GM12878 (cell line): Measurements from ENCODE around the gene SFXN1. TPM values are rescaled to one million over a fixed set of nuclear protein-coding genes. Genes with fewer than 3 reads are reported as not detected.

Experiments used
- ATAC-seq: fragments of 200-7000 bp; cut with Tn5 transposase; 3 replicates; pipeline ENCODE4 v1.9.1; 2020; ENCODE audit warnings: mild to moderate bottlenecking, moderate library complexity
- BruUV-seq: library from RNA; stranded (reverse); fragments of 400-500 nt; replicated peaks from 2 replicates; lab custom pipeline; 2021; lab: Mats Ljungman, UMichigan
- CTCF ChIA-PET: fragments of 300-600 bp; sonication (Branson Sonifier 250); formaldehyde crosslinking; extraction: SDS; loops from one replicate; lab custom pipeline; 2021; ENCODE audit warnings: inconsistent platforms; lab: Yijun Ruan, JAX
- POLR2A ChIA-PET: fragments of 350-600 bp; formaldehyde crosslinking; extraction: SDS; loops from one replicate; lab custom pipeline; 2021; ENCODE audit warnings: inconsistent platforms; lab: Charles Lee
- RAD21 ChIA-PET: fragments of 300-600 bp; sonication (Branson Sonifier 250); formaldehyde crosslinking; loops from one replicate; lab custom pipeline; 2023; ENCODE audit warnings: antibody characterized with exemption; ENCODE audit not compliant: unreplicated experiment; lab: Charles Lee
- SMC1A ChIA-PET: fragments of 300-600 bp; sonication (Branson Sonifier 250); formaldehyde crosslinking; loops from one replicate; lab custom pipeline; 2023; ENCODE audit not compliant: unreplicated experiment, uncharacterized antibody; lab: Charles Lee
- DNase-seq: peaks from one replicate; pipeline ENCODE4 v3.0.0-alpha.2; 2011; ENCODE audit warnings: low read depth, low spot score
- FAIRE-seq: peaks from 3 replicates; lab custom pipeline; 2011; peaks lifted over from hg19 to GRCh38; lab: Jason Lieb, UNC
- H2AFZ ChIP-seq: 2 replicates; pipeline ENCODE4 v1.6.0; 2011; ENCODE audit warnings: low read depth, low read length, control low read depth; ENCODE audit not compliant: control insufficient read depth
- H3K27ac ChIP-seq: 2 replicates; pipeline ENCODE4 v1.5.1; 2011; ENCODE audit warnings: control low read depth; ENCODE audit not compliant: control insufficient read depth, insufficient read depth
- H3K27me3 ChIP-seq, 2 experiments: replicated peaks in 1 of 2; 2 replicates each; pipeline versions ENCODE4 v1.6.0 to v1.6.1; 2011; ENCODE audit warnings: low read length in 1 of 2; ENCODE audit not compliant: control insufficient read depth in 2 of 2, insufficient read depth in 2 of 2
- H3K36me3 ChIP-seq, 2 experiments: 2 replicates each; pipeline ENCODE4 v1.5.1; 2011; ENCODE audit warnings: low read length in 1 of 2; ENCODE audit not compliant: control insufficient read depth in 2 of 2, insufficient read depth in 2 of 2
- H3K4me1 ChIP-seq: 2 replicates; pipeline ENCODE4 v1.6.1; 2011; ENCODE audit warnings: mild to moderate bottlenecking, low read length, moderate library complexity, mixed read lengths; ENCODE audit not compliant: control insufficient read depth, insufficient read depth
- H3K4me2 ChIP-seq: 2 replicates; pipeline ENCODE4 v1.6.0; 2011; ENCODE audit warnings: control low read depth; ENCODE audit not compliant: control insufficient read depth, insufficient read depth
- H3K4me3 ChIP-seq: fragments of 200-600 bp; sonication (generic); 2 replicates; pipeline ENCODE4 v1.5.1; 2016
- H3K79me2 ChIP-seq: 2 replicates; pipeline ENCODE4 v1.6.0; 2011; ENCODE audit warnings: low read length; ENCODE audit not compliant: control insufficient read depth, insufficient read depth
- H3K9ac ChIP-seq: 2 replicates; pipeline ENCODE4 v1.8.0; 2011; ENCODE audit warnings: low read length, control low read depth, mixed read lengths; ENCODE audit not compliant: control insufficient read depth, insufficient read depth
- H3K9me3 ChIP-seq: replicated peaks from 3 replicates; pipeline ENCODE4 v1.5.1; 2011; ENCODE audit warnings: mild to moderate bottlenecking, low read length; ENCODE audit not compliant: control insufficient read depth, insufficient read depth
- H4K20me1 ChIP-seq: 2 replicates; pipeline ENCODE4 v1.6.0; 2011; ENCODE audit not compliant: control insufficient read depth, insufficient read depth
- EED ChIP-seq: sonication (generic); IDR thresholded peaks from 2 replicates; pipeline ENCODE4 v1.6.1; 2016; ENCODE audit warnings: antibody characterized with exemption, low read depth
- POU2F2 ChIP-seq: IDR thresholded peaks from 3 replicates; pipeline ENCODE4 v1.6.1; 2011; ENCODE audit warnings: low read depth, mild to moderate bottlenecking, low read length, borderline replicate concordance
- RAD21 ChIP-seq: IDR thresholded peaks from 2 replicates; pipeline ENCODE4 v1.6.1; 2011; ENCODE audit warnings: mild to moderate bottlenecking, low read depth, low read length, moderate library complexity; ENCODE audit not compliant: insufficient read depth
- RUNX3 ChIP-seq: IDR thresholded peaks from 2 replicates; pipeline ENCODE4 v1.6.1; 2012; ENCODE audit warnings: low read length, inconsistent platforms
- STAT1 ChIP-seq: fragments of 450-650 bp; conservative IDR thresholded peaks from 2 replicates; pipeline ENCODE4 v1.6.1; 2014; ENCODE audit warnings: antibody characterized with exemption, mild to moderate bottlenecking
- ZSCAN29 ChIP-seq: fragments of 450-650 bp; IDR thresholded peaks from 2 replicates; pipeline ENCODE4 v1.6.1; 2017; ENCODE audit warnings: mild to moderate bottlenecking, moderate library complexity
- WGBS: methylation state at CpG from one replicate; pipeline ENCODE4 v1.1.6; 2016; ENCODE audit warnings: low lambda C conversion rate; ENCODE audit not compliant: insufficient replicate concordance, insufficient coverage; ENCODE audit errors: missing lambda C conversion rate; 5-methylcytosine and 5-hydroxymethylcytosine counted together
- in situ Hi-C: fragments of 300-500 bp; cut with MboI; formaldehyde crosslinking; loops from 9 replicates; pipeline ENCODE4 v1.14.3; 2018; ENCODE audit warnings: mixed read lengths
- intact Hi-C: fragments of 100-400 bp; cut with micrococcal nuclease; formaldehyde crosslinking; loops from one replicate; pipeline ENCODE4 v1.14.2; 2022; ENCODE audit not compliant: unreplicated experiment
- polyA plus RNA-seq, 11 experiments: library from polyadenylated mRNA; depleted of rRNA in 4 of 11; unstranded in 6 of 11; stranded (reverse) in 5 of 11; fragments of >200 nt; fragmentation: Nextera tagmentation in 4 of 11; fragmentation: Illumina TruSeq in 1 of 11; extraction: Ambion mirVana in 4 of 11; extraction: Trizol in 1 of 11; gene quantifications; 1 replicate in 1 of 11; 2 replicates in 10 of 11; pipeline versions ENCODE4 v1.2.1 to v1.2.3, GENCODE V29; 2011 to 2016; ENCODE audit warnings: inconsistent platforms in 2 of 11, missing spikeins in 2 of 11, low read depth in 1 of 11
- total RNA-seq, 4 experiments: library from RNA; depleted of rRNA in 3 of 4; stranded (reverse); fragments of >200 nt in 3 of 4; fragmentation: Illumina TruSeq in 1 of 4; extraction: Trizol in 1 of 4; gene quantifications; 2 replicates each; pipeline versions ENCODE4 v1.2.1 to v1.2.3, GENCODE V29; 2013 to 2021
- TF ChIP-seq, protein P1 (sequence below): fragments of 450-650 bp; IDR thresholded peaks from 2 replicates; pipeline ENCODE4 v1.6.1; 2018; ENCODE audit warnings: borderline replicate concordance, mild to moderate bottlenecking; ENCODE audit not compliant: partially characterized antibody
- TF ChIP-seq, protein P2 (sequence below): fragments of 450-650 bp; formaldehyde crosslinking; IDR thresholded peaks from 2 replicates; pipeline ENCODE4 v1.4.0; 2022; ENCODE audit warnings: mild to moderate bottlenecking, moderate library complexity
- TF ChIP-seq, protein P3 (sequence below): IDR thresholded peaks from 2 replicates; pipeline ENCODE4 v1.6.1; 2012; ENCODE audit warnings: low read depth, low read length, improper control_type of control experiment
- TF ChIP-seq, protein P4 (sequence below): fragments of 450-650 bp; conservative IDR thresholded peaks from 2 replicates; pipeline ENCODE4 v1.6.1; 2017; ENCODE audit warnings: mild to moderate bottlenecking, moderate library complexity
- TF ChIP-seq, protein P5 (sequence below): fragments of 450-650 bp; IDR thresholded peaks from 2 replicates; pipeline ENCODE4 v1.6.1; 2017; ENCODE audit warnings: mild to moderate bottlenecking

The SFXN1 gene
- total and polyA plus RNA-seq, 10 of the 15 experiments (the other 5 are each of a cell fraction or from before 2014, with no cell fraction given) = 18.0 to 248 (median 103) TPM

DNA sequence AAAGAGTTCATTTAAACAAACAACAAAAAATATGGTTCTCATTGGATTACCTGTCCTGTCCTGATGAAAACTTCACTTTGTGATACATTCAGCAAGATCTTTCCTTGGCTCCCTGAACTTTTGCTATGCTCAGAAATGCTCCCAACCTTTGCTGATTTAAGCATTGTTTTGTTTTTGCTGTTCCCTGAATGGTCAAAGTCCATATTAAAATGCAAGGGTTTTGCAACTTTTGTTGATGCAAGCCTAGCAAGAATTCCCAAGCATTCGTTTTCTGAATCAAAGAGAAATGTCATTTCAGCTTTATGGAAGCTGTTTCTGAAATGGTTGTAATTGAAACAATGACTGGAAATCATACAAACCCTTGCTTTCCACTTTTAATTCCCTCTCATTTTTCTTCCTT is 3.1 kb upstream of the SFXN1 start (continued):
- TF ChIP-seq, protein P1, sequence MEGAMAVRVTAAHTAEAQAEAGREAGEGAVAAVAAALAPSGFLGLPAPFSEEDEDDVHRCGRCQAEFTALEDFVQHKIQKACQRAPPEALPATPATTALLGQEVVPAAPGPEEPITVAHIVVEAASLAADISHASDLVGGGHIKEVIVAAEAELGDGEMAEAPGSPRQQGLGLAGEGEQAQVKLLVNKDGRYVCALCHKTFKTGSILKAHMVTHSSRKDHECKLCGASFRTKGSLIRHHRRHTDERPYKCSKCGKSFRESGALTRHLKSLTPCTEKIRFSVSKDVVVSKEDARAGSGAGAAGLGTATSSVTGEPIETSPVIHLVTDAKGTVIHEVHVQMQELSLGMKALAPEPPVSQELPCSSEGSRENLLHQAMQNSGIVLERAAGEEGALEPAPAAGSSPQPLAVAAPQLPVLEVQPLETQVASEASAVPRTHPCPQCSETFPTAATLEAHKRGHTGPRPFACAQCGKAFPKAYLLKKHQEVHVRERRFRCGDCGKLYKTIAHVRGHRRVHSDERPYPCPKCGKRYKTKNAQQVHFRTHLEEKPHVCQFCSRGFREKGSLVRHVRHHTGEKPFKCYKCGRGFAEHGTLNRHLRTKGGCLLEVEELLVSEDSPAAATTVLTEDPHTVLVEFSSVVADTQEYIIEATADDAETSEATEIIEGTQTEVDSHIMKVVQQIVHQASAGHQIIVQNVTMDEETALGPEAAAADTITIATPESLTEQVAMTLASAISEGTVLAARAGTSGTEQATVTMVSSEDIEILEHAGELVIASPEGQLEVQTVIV = no peak
- TF ChIP-seq EED = no peak
- TF ChIP-seq, all 136 proteins: peak for 0

DNA sequence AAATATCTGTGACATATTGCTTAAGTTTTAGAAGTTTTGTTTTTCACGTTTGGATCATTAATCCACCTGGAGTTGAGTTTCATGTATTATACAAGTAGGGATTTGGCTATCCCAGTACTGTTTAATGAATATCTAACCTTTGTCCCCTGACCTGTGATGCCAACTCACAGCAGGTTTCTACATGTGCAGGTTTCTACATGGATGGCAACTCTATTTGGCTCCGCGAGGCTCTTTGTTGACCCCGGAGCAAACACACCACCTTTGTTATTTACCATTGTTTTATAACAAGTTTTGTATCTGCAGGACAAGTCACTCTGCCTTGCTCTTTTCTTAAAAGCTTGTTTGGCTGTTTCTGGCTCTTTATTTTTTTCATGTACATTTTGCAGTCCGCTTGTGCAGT is 920 bp upstream of the SFXN1 start:
- H3K9me3 ChIP-seq = no peaks in the 10 kb centered on the region
- intact Hi-C loops (no loop called here), in situ Hi-C loops (no loop called here)
- H3K27me3 ChIP-seq = 0 out of 4 replicates have a peak, but pooled peaks cover 0 to 2% of the 10 kb centered on the region in 2 experiments
- no peaks in the 10 kb centered on the region for H3K36me3 ChIP-seq
- BruUV-seq = no TSS peak
- H3K4me1 ChIP-seq = no peaks in the 10 kb centered on the region
- ChIA-PET POLR2A (no interaction called here), CTCF (interaction anchor here (4.6 kb wide), 1 partner anchor 13 kb away, joined by 24 read pairs; no protein-coding TSS in a partner anchor), SMC1A (no interaction called here), RAD21 (no interaction called here)
- FAIRE-seq (no peak), ATAC-seq (no peak), DNase-seq (no peak)
- H3K27ac ChIP-seq = no peak overlapping the region
- H2AFZ ChIP-seq = no peak overlapping the region
- no peak overlapping the region for H3K4me3 ChIP-seq
- WGBS = 63% methylated on average over 5 of the region's 5 CpGs
- H3K4me2 ChIP-seq = no peak overlapping the region
- H3K9ac ChIP-seq = no peak overlapping the region
- H4K20me1 ChIP-seq = no peaks in the 10 kb centered on the region; the same call in 1 of the 2 replicates
- H3K79me2 ChIP-seq = peaks cover 36% of the 10 kb centered on the region
- TF ChIP-seq RAD21 (no peak), STAT1 (no peak), ZSCAN29 (no peak), POU2F2 (no peak), RUNX3 (no peak)
- TF ChIP-seq, protein P2, sequence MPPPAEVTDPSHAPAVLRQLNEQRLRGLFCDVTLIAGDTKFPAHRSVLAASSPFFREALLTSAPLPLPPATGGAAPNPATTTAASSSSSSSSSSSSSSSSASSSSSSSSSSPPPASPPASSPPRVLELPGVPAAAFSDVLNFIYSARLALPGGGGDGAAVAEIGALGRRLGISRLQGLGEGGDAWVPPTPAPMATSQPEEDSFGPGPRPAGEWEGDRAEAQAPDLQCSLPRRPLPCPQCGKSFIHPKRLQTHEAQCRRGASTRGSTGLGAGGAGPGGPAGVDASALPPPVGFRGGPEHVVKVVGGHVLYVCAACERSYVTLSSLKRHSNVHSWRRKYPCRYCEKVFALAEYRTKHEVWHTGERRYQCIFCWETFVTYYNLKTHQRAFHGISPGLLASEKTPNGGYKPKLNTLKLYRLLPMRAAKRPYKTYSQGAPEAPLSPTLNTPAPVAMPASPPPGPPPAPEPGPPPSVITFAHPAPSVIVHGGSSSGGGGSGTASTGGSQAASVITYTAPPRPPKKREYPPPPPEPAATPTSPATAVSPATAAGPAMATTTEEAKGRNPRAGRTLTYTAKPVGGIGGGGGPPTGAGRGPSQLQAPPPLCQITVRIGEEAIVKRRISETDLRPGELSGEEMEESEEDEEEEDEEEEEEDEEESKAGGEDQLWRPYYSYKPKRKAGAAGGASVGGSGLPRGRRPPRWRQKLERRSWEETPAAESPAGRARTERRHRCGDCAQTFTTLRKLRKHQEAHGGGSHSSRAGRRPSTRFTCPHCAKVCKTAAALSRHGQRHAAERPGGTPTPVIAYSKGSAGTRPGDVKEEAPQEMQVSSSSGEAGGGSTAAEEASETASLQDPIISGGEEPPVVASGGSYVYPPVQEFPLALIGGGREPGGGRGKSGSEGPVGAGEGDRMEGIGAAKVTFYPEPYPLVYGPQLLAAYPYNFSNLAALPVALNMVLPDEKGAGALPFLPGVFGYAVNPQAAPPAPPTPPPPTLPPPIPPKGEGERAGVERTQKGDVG (CRISPR knock-in tag) = no peak
- TF ChIP-seq, protein P3, sequence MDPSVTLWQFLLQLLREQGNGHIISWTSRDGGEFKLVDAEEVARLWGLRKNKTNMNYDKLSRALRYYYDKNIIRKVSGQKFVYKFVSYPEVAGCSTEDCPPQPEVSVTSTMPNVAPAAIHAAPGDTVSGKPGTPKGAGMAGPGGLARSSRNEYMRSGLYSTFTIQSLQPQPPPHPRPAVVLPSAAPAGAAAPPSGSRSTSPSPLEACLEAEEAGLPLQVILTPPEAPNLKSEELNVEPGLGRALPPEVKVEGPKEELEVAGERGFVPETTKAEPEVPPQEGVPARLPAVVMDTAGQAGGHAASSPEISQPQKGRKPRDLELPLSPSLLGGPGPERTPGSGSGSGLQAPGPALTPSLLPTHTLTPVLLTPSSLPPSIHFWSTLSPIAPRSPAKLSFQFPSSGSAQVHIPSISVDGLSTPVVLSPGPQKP = no peak
- TF ChIP-seq, protein P4, sequence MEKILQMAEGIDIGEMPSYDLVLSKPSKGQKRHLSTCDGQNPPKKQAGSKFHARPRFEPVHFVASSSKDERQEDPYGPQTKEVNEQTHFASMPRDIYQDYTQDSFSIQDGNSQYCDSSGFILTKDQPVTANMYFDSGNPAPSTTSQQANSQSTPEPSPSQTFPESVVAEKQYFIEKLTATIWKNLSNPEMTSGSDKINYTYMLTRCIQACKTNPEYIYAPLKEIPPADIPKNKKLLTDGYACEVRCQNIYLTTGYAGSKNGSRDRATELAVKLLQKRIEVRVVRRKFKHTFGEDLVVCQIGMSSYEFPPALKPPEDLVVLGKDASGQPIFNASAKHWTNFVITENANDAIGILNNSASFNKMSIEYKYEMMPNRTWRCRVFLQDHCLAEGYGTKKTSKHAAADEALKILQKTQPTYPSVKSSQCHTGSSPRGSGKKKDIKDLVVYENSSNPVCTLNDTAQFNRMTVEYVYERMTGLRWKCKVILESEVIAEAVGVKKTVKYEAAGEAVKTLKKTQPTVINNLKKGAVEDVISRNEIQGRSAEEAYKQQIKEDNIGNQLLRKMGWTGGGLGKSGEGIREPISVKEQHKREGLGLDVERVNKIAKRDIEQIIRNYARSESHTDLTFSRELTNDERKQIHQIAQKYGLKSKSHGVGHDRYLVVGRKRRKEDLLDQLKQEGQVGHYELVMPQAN = no peak
- TF ChIP-seq, protein P5, sequence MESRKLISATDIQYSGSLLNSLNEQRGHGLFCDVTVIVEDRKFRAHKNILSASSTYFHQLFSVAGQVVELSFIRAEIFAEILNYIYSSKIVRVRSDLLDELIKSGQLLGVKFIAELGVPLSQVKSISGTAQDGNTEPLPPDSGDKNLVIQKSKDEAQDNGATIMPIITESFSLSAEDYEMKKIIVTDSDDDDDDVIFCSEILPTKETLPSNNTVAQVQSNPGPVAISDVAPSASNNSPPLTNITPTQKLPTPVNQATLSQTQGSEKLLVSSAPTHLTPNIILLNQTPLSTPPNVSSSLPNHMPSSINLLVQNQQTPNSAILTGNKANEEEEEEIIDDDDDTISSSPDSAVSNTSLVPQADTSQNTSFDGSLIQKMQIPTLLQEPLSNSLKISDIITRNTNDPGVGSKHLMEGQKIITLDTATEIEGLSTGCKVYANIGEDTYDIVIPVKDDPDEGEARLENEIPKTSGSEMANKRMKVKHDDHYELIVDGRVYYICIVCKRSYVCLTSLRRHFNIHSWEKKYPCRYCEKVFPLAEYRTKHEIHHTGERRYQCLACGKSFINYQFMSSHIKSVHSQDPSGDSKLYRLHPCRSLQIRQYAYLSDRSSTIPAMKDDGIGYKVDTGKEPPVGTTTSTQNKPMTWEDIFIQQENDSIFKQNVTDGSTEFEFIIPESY = no peak
